B cell (primary cell): ENCODE data around the gene CPA1.

Experiments
- CTCF ChIP-seq: fragments of 200-600 bp; IDR thresholded peaks from one replicate; pipeline ENCODE4 v1.8.0; 2022; ENCODE audit warnings: antibody characterized with exemption, mild to moderate bottlenecking
- EZH2 ChIP-seq: IDR thresholded peaks from 2 replicates; pipeline ENCODE4 v1.6.1; 2012; ENCODE audit warnings: borderline replicate concordance, low read depth, mild to moderate bottlenecking, moderate library complexity, low read length; ENCODE audit not compliant: insufficient read depth, poor library complexity, severe bottlenecking

GRCh38 chr7:130333832-130334231 is 46.5 kb upstream of the CPA1 start:
- no peak for TF ChIP-seq CTCF
- no peak for TF ChIP-seq EZH2
